HepG2 (cell line): ENCODE measurements around the gene ZMPSTE24. TPM values are rescaled to one million over a fixed set of nuclear protein-coding genes. Genes with fewer than 3 reads are reported as not detected.
A peak's percentile ranks its signal among the peaks of the same experiment; 100 is the strongest.

ENCODE experiments used
- CHCHD3 ChIP-seq: sonication (generic); formaldehyde crosslinking; IDR thresholded peaks from 2 replicates; pipeline ENCODE4 v1.8.0; 2022; ENCODE audit warnings: mild to moderate bottlenecking, missing genetic modification reagents, moderate library complexity
- GMEB1 ChIP-seq: sonication (generic); formaldehyde crosslinking; IDR thresholded peaks from 2 replicates; pipeline ENCODE4 v1.5.1; 2020; ENCODE audit warnings: missing genetic modification reagents, mild to moderate bottlenecking, borderline replicate concordance
- HES4 ChIP-seq: sonication (generic); formaldehyde crosslinking; IDR thresholded peaks from 2 replicates; pipeline ENCODE4 v1.9.0; 2021; ENCODE audit warnings: mild to moderate bottlenecking, missing genetic modification reagents, borderline replicate concordance
- HHEX ChIP-seq: IDR thresholded peaks from 2 replicates; pipeline ENCODE4 v1.6.1; 2016; ENCODE audit warnings: control low read depth
- HOXA3 ChIP-seq: sonication (generic); formaldehyde crosslinking; IDR thresholded peaks from 2 replicates; pipeline ENCODE4 v1.5.0; 2020; ENCODE audit warnings: missing genetic modification reagents
- MAFF ChIP-seq: IDR thresholded peaks from 2 replicates; pipeline ENCODE4 v1.6.1; 2011; ENCODE audit warnings: low read depth, low read length, improper control_type of control experiment
- POLR2A ChIP-seq, 2 experiments: IDR thresholded peaks; 2 replicates each; pipeline ENCODE4 v1.6.1; 2011; ENCODE audit warnings: low read depth in 2 of 2, low read length in 2 of 2, mild to moderate bottlenecking in 1 of 2, moderate library complexity in 1 of 2; ENCODE audit not compliant: insufficient read depth in 1 of 2
- SIN3A ChIP-seq: IDR thresholded peaks from 2 replicates; pipeline ENCODE4 v1.6.1; 2011; ENCODE audit warnings: low read depth, mild to moderate bottlenecking, control low read depth, low read length, borderline replicate concordance
- SP5 ChIP-seq: IDR thresholded peaks from 2 replicates; pipeline ENCODE4 v1.6.1; 2016; ENCODE audit warnings: low read depth, borderline replicate concordance
- UBTF ChIP-seq: sonication (generic); formaldehyde crosslinking; IDR thresholded peaks from 2 replicates; pipeline ENCODE4 v1.4.0; 2020; ENCODE audit warnings: mild to moderate bottlenecking, missing genetic modification reagents
- ZMAT3 ChIP-seq: sonication (generic); formaldehyde crosslinking; conservative IDR thresholded peaks from 2 replicates; pipeline ENCODE4 v1.7.0; 2021; ENCODE audit warnings: missing genetic modification reagents
- ZNF121 ChIP-seq: sonication (generic); formaldehyde crosslinking; IDR thresholded peaks from 2 replicates; pipeline ENCODE4 v1.5.0; 2020; ENCODE audit warnings: mild to moderate bottlenecking, missing genetic modification reagents
- ZNF232 ChIP-seq: sonication (generic); formaldehyde crosslinking; IDR thresholded peaks from 2 replicates; pipeline ENCODE4 v1.4.0; 2020; ENCODE audit warnings: missing genetic modification reagents, borderline replicate concordance
- ZNF234 ChIP-seq: sonication (generic); formaldehyde crosslinking; conservative IDR thresholded peaks from 2 replicates; pipeline ENCODE4 v1.5.1; 2020; ENCODE audit warnings: mild to moderate bottlenecking, missing genetic modification reagents
- ZNF263 ChIP-seq: sonication (generic); formaldehyde crosslinking; IDR thresholded peaks from 2 replicates; pipeline ENCODE4 v1.4.0; 2020; ENCODE audit warnings: missing genetic modification reagents
- ZNF407 ChIP-seq: sonication (generic); formaldehyde crosslinking; IDR thresholded peaks from one replicate; pipeline ENCODE4 v1.5.1; 2020; ENCODE audit warnings: mild to moderate bottlenecking, missing genetic modification reagents; ENCODE audit errors: not compliant biosample characterization
- ZNF788 ChIP-seq: sonication (generic); formaldehyde crosslinking; IDR thresholded peaks from 2 replicates; pipeline ENCODE4 v1.5.0; 2020; ENCODE audit warnings: mild to moderate bottlenecking, missing genetic modification reagents, borderline replicate concordance
- polyA plus RNA-seq, 8 experiments: library from polyadenylated mRNA; depleted of rRNA in 3 of 8; stranded (reverse) in 7 of 8; unstranded in 1 of 8; fragments of >200 nt; fragmentation: Illumina TruSeq in 4 of 8; extraction: Trizol in 4 of 8; gene quantifications; 2 replicates each; pipeline versions ENCODE4 v1.2.1 to v1.2.3, GENCODE V29; 2011 to 2016; ENCODE audit warnings: low read depth in 4 of 8, missing spikeins in 1 of 8, mixed read lengths in 1 of 8; ENCODE audit not compliant: insufficient read depth in 1 of 8
- total RNA-seq, 5 experiments: library from RNA; depleted of rRNA; stranded (reverse); fragments of >200 nt; fragmentation: Illumina TruSeq; extraction: Trizol; gene quantifications; 2 replicates each; pipeline ENCODE4 v1.2.3, GENCODE V29; 2016; ENCODE audit warnings: low read depth in 1 of 5

ZMPSTE24 gene
- total and polyA plus RNA-seq, 2 of the 13 experiments (the other 11 are each of a cell fraction or from before 2014, with no cell fraction given), result 13.6 to 60.2 TPM

- TF ChIP-seq UBTF (CRISPR knock-in tag), result peak; percentile 91
- peak; percentile 53; the same call in 1 of the 2 replicates for TF ChIP-seq SIN3A
- TF ChIP-seq HHEX, result no peak
- TF ChIP-seq ZMAT3 (CRISPR knock-in tag), result peak; percentile 83; the same call in 1 of the 2 replicates
- 0 out of 2 replicates have a peak, but pooled peaks have one; percentile 26 for TF ChIP-seq HES4
- peak; percentile 58; the same call in 1 of the 2 replicates for TF ChIP-seq GMEB1 (CRISPR knock-in tag)
- TF ChIP-seq MAFF, result no peak
- TF ChIP-seq POLR2A (IDR thresholded peaks at IDR 0.05; ENCODE audit: insufficient read depth in 1 of 2, low read depth in 2 of 2, low read length in 2 of 2), result peak; percentile 55 to 60
- TF ChIP-seq CHCHD3 (CRISPR knock-in tag), result peak; percentile 78; the same call in 1 of the 2 replicates
- peak; percentile 41; the same call in 1 of the 2 replicates for TF ChIP-seq HOXA3 (CRISPR knock-in tag)
- TF ChIP-seq ZNF407 (CRISPR knock-in tag), result no peak
- 0 out of 2 replicates have a peak, but pooled peaks have one; percentile 41 for TF ChIP-seq SP5
- TF ChIP-seq ZNF788 (CRISPR knock-in tag), result no peak
- TF ChIP-seq ZNF234 (CRISPR knock-in tag), result 0 out of 2 replicates have a peak, but pooled peaks have one; percentile 51
- TF ChIP-seq ZNF263 (CRISPR knock-in tag), result peak; percentile 45; the same call in 1 of the 2 replicates
- TF ChIP-seq ZNF232 (CRISPR knock-in tag), result no peak
- TF ChIP-seq ZNF121, result 0 out of 2 replicates have a peak, but pooled peaks have one; percentile 18
Observed at GRCh38 chr1:40316595-40317393, 58.8 kb downstream of the ZMPSTE24 start, which contains the start of gene COL9A2 (continued).
